ENCODE results near the gene RBM39. TPM values are rescaled to one million over a fixed set of nuclear protein-coding genes. Genes with fewer than 3 reads are reported as not detected.

RBM39 gene
- total RNA-seq, 3 donors from 2014 or later (not counting 1 experiment from before 2014, with no cell fraction given) = 1,431 to 1,555 (median 1,445) TPM

DNA sequence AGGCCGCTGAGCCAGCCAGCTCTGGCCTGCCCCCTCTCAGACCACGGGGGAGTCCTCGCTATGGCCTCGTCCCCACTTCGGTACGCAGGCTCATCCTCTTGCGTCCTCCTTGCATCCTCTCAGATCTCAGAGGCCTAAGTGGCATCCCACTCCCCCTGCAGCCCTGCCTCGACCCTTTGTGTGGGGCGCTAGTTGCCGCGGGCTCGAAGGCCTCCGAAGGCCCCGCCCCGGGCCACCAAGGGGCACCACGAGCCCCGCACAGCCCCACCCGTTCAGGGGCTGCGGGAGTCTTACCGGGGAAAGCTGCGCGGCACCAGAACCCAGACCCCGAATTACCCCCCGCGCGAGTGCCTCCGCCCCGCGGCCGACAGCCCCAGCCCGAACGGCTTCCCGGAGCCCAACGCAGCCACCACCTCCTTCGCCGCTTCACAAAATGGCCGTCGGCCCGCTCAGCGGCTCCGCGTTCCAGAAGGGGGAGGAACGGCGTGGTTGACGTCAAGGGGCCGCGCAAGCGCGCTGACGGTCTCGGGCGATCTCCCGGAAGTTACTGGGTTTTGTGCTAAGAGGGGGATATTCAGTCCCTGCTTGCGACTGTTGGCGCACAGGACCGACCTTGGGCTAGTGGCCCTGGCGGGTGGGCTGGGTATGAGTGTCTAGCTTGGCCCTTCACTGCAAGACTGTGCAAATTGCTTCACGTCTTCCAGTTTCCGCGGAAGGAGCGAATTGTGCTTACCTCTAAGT lies 77.4 kb downstream of the RBM39 start, which contains the start of the genes CPNE1 and RBM12:
TSS of gene CPNE1 (minus strand) at position 435 of the 741 bp plus-strand sequence. CDS start 31,977 bp downstream, outside the sequence.
TSS of gene RBM12 (minus strand) at position 435 of the 741 bp plus-strand sequence. CDS start 9,578 bp downstream, outside the sequence.
- H3K27ac ChIP-seq (ENCODE audit: low read length) = peak within 1 kb of the TSS; percentile 97
- peaks cover 55% of the 10 kb centered on the region in 2 donors for H3K4me1 Mint-ChIP-seq
- no peaks in the 10 kb centered on the region for H3K9me3 Mint-ChIP-seq
- H3K4me1 ChIP-seq (ENCODE audit: control insufficient read depth, insufficient read depth, low read length) = peaks cover 22% of the 10 kb centered on the region
- intact Hi-C loops (cut with micrococcal nuclease) = loop anchor here (1.0 to 5.0 kb wide), 5 partner anchors 33 to 124 kb away; partner anchors contain the start of genes NFS1, RBM39 and ROMO1
- ATAC-seq = peak; percentile 68 to 87 (median 80)
- peak; percentile 93 to 98 for DNase-seq
- H3K27me3 Mint-ChIP-seq (ENCODE audit: low read depth in 2 of 2) = no peaks in the 10 kb centered on the region
- peak within 1 kb of the TSS; percentile 96 for H3K4me3 Mint-ChIP-seq
- peaks cover 8% of the 10 kb centered on the region for H3K36me3 Mint-ChIP-seq
- H3K9me3 ChIP-seq (ENCODE audit: control insufficient read depth, insufficient read depth, low read length) = no peaks in the 10 kb centered on the region
- TF ChIP-seq, protein P1, sequence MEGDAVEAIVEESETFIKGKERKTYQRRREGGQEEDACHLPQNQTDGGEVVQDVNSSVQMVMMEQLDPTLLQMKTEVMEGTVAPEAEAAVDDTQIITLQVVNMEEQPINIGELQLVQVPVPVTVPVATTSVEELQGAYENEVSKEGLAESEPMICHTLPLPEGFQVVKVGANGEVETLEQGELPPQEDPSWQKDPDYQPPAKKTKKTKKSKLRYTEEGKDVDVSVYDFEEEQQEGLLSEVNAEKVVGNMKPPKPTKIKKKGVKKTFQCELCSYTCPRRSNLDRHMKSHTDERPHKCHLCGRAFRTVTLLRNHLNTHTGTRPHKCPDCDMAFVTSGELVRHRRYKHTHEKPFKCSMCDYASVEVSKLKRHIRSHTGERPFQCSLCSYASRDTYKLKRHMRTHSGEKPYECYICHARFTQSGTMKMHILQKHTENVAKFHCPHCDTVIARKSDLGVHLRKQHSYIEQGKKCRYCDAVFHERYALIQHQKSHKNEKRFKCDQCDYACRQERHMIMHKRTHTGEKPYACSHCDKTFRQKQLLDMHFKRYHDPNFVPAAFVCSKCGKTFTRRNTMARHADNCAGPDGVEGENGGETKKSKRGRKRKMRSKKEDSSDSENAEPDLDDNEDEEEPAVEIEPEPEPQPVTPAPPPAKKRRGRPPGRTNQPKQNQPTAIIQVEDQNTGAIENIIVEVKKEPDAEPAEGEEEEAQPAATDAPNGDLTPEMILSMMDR (IDR thresholded peaks at IDR 0.05) = no peak
- peaks cover 11% of the 10 kb centered on the region for H3K36me3 ChIP-seq (ENCODE audit: control insufficient read depth, insufficient read depth, low read length)
- H3K4me3 ChIP-seq (ENCODE audit: low read length) = peak within 1 kb of the TSS; percentile 81
- peak within 1 kb of the TSS in 1 of 2 donors; percentile 100 for H3K27ac Mint-ChIP-seq
- under 1% methylated on average over 61 of the region's 61 CpGs for WGBS (ENCODE audit: insufficient coverage)
- no peaks in the 10 kb centered on the region for H3K27me3 ChIP-seq (ENCODE audit: control insufficient read depth, insufficient read depth, low read length)

DNA sequence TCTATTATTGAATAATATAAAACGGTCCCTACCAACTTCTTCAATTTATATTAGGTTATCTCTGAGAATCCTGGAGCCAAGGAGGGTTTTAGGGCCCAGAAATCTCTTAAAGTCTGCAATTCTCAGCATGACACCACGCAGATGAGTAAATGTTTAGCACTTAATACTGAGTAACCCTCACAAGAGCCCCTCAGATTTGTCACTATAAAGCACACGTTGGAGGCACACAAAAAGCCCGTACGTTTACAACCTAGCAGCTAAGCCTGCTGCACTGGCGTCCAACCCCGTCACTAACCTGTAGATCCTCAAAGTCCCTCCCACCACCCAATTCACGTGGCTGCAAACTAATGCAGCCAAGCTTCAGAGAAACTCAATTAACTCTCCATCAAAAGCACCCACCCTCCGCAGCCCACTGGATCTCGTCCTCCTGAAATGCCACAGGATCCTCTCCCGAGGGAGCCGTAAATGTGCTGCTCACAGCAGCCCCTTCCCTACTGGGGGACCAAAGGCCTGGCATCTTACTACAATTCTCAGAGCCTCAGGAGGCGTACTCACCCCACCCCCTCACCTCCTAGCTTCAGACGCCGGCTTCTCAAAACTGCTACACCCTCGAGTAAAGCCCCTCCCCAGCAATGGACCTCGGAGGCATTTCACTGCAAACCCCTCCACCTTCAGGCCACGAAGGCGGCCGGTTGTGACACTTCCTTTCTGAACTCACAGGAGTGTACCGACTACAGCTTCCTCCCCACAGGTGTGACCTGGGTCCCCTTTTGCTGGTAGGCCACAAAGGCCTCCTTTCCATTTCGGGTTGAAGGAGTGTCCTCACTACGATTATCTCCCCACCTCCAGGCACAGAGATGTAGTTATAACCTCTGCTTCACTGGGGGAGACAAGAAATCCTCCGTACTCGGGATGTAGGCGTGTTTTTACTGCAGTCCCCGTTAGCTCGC lies 78.3 kb downstream of the RBM39 start:
- Histone ChIP-seq H3K27ac (ENCODE audit: low read length) (peak overlapping the region; percentile 97), H3K36me3 (ENCODE audit: control insufficient read depth, insufficient read depth, low read length) (peaks cover 3% of the 10 kb centered on the region), H3K4me3 (ENCODE audit: low read length) (peak overlapping the region; percentile 81), H3K4me1 (ENCODE audit: control insufficient read depth, insufficient read depth, low read length) (peaks cover 24% of the 10 kb centered on the region), H3K9me3 (ENCODE audit: control insufficient read depth, insufficient read depth, low read length) (no peaks in the 10 kb centered on the region), H3K27me3 (ENCODE audit: control insufficient read depth, insufficient read depth, low read length) (no peaks in the 10 kb centered on the region)
- Mint-ChIP-seq H3K27ac (peak overlapping the region in 1 of 2 donors; percentile 100), H3K27me3 (ENCODE audit: low read depth in 2 of 2) (no peaks in the 10 kb centered on the region), H3K36me3 (peaks cover 4% of the 10 kb centered on the region), H3K9me3 (no peaks in the 10 kb centered on the region), H3K4me1 (peaks cover 60 to 64% of the 10 kb centered on the region in 2 donors), H3K4me3 (peak overlapping the region; percentile 96)
- WGBS (ENCODE audit: insufficient coverage) = under 1% methylated on average over 27 of the region's 28 CpGs
- ATAC-seq (peak; percentile 54 to 74 (median 61)), DNase-seq (peak; percentile 68 to 83)
- intact Hi-C loops (cut with micrococcal nuclease) = loop anchor here (1.0 to 5.0 kb wide), 5 partner anchors 34 to 123 kb away; partner anchors contain the start of genes NFS1, RBM39 and ROMO1
- TF ChIP-seq, protein P1 (IDR thresholded peaks at IDR 0.05) = no peak

- Histone ChIP-seq H3K4me1 (ENCODE audit: control insufficient read depth, insufficient read depth, low read length) (peaks cover 34% of the 10 kb centered on the region), H3K36me3 (ENCODE audit: control insufficient read depth, insufficient read depth, low read length) (no peaks in the 10 kb centered on the region), H3K9me3 (ENCODE audit: control insufficient read depth, insufficient read depth, low read length) (no peaks in the 10 kb centered on the region), H3K27me3 (ENCODE audit: control insufficient read depth, insufficient read depth, low read length) (no peaks in the 10 kb centered on the region), H3K27ac (ENCODE audit: low read length) (peak overlapping the region; percentile 67), H3K4me3 (ENCODE audit: low read length) (no peak overlapping the region)
- WGBS (ENCODE audit: insufficient coverage) = 19% methylated on average over 2 of the region's 2 CpGs
- H3K4me3 Mint-ChIP-seq = peak overlapping the region; percentile 96
- TF ChIP-seq, protein P1 (IDR thresholded peaks at IDR 0.05) = no peak
- no peaks in the 10 kb centered on the region for H3K9me3 Mint-ChIP-seq
- intact Hi-C loops (cut with micrococcal nuclease) = loop anchor here (5.0 kb wide), 1 partner anchor 35 kb away; the partner anchor contains the start of genes NFS1 and ROMO1
- no peak for ATAC-seq
- H3K36me3 Mint-ChIP-seq = no peaks in the 10 kb centered on the region
- DNase-seq = peak in 1 of 2 donors; percentile 28
- no peaks in the 10 kb centered on the region for H3K27me3 Mint-ChIP-seq (ENCODE audit: low read depth in 2 of 2)
- peaks cover 63 to 66% of the 10 kb centered on the region in 2 donors for H3K4me1 Mint-ChIP-seq
- peak overlapping the region in 1 of 2 donors; percentile 100 for H3K27ac Mint-ChIP-seq
Observed at GRCh38 chr20:35662551-35662950, 79.5 kb downstream of the RBM39 start.
